ENCODE data around the gene RBM5. TPM values are rescaled to one million over a fixed set of nuclear protein-coding genes. Genes with fewer than 3 reads are reported as not detected.

Gene RBM5
- total RNA-seq, 1 experiment from 2014 or later = 126 TPM

DNA sequence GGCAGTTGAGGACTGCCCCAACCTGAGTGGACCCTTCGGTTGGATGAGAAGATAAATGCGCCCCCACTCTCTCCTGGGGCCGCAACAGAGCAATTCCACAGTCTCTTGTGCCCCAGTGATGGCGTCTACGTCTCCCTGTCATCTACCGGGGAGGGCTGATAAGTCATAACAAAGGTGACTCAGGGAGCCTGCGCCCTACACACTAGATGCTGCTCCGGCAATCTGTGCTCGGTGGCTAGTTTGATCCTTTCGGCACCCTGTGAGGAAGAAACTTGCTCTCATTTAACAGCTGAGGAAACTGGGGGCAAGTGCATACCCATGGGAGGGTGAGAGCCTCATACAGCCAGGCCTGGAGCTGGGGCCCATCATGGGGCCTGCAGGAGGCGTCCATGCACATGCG is 52.3 kb downstream of the RBM5 start:
- Mint-ChIP-seq H3K4me3 (ENCODE audit: low read depth, unreplicated experiment) (no peak overlapping the region), H3K36me3 (ENCODE audit: insufficient read depth, unreplicated experiment) (no peaks in the 10 kb centered on the region), H3K9me3 (ENCODE audit: low read depth, unreplicated experiment) (no peaks in the 10 kb centered on the region), H3K27ac (ENCODE audit: unreplicated experiment) (no peak overlapping the region), H3K27me3 (ENCODE audit: unreplicated experiment) (peaks cover 62% of the 10 kb centered on the region), H3K4me1 (ENCODE audit: low read depth, unreplicated experiment) (peaks cover 9% of the 10 kb centered on the region)
- no peak for DNase-seq
- TF ChIP-seq, protein P1, sequence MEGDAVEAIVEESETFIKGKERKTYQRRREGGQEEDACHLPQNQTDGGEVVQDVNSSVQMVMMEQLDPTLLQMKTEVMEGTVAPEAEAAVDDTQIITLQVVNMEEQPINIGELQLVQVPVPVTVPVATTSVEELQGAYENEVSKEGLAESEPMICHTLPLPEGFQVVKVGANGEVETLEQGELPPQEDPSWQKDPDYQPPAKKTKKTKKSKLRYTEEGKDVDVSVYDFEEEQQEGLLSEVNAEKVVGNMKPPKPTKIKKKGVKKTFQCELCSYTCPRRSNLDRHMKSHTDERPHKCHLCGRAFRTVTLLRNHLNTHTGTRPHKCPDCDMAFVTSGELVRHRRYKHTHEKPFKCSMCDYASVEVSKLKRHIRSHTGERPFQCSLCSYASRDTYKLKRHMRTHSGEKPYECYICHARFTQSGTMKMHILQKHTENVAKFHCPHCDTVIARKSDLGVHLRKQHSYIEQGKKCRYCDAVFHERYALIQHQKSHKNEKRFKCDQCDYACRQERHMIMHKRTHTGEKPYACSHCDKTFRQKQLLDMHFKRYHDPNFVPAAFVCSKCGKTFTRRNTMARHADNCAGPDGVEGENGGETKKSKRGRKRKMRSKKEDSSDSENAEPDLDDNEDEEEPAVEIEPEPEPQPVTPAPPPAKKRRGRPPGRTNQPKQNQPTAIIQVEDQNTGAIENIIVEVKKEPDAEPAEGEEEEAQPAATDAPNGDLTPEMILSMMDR (IDR thresholded peaks at IDR 0.05; ENCODE audit: unreplicated experiment) = no peak
- intact Hi-C loops (cut with micrococcal nuclease; ENCODE audit: unreplicated experiment) = no loop called here
- CTCF ChIA-PET = no interaction called here
- no TSS peak for BruUV-seq (replicated peaks)

DNA sequence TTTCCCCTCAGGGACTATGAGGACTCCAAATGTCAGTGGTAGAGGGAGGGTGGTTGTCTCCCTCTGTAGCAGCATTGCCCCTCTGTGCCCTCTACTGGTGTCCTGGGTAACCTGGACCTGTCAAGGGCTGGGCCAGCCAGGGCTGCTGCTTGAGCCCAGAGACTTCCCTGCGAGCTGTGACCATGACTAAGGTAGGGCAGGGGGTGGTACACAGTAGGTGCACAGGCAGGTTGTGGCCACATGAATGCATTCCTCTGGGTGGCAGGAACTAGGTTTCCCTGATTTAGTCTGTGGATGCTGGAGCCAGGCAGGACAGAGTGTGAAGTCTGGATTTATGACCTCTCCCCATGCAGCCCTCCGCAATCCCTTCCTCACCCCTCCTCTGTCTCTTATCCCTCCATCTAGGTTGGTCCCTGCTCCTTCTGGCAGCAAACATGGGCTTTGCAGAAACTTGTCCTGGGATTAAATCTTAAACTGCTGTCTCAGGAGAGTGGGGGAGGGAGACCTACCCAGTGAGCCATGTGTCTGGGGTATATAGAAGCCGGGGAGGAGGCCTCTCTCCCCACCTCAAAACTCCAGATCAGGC is 57.7 kb downstream of the RBM5 start:
- Mint-ChIP-seq H3K27me3 (ENCODE audit: unreplicated experiment) (peaks cover 45% of the 10 kb centered on the region), H3K9me3 (ENCODE audit: low read depth, unreplicated experiment) (no peaks in the 10 kb centered on the region), H3K4me3 (ENCODE audit: low read depth, unreplicated experiment) (no peak overlapping the region), H3K4me1 (ENCODE audit: low read depth, unreplicated experiment) (no peaks in the 10 kb centered on the region), H3K27ac (ENCODE audit: unreplicated experiment) (no peak overlapping the region), H3K36me3 (ENCODE audit: insufficient read depth, unreplicated experiment) (no peaks in the 10 kb centered on the region)
- BruUV-seq (replicated peaks) = no TSS peak
- intact Hi-C loops (cut with micrococcal nuclease; ENCODE audit: unreplicated experiment) = no loop called here
- CTCF ChIA-PET = no interaction called here
- TF ChIP-seq, protein P1 (IDR thresholded peaks at IDR 0.05; ENCODE audit: unreplicated experiment) = no peak
- no peak for DNase-seq

DNA sequence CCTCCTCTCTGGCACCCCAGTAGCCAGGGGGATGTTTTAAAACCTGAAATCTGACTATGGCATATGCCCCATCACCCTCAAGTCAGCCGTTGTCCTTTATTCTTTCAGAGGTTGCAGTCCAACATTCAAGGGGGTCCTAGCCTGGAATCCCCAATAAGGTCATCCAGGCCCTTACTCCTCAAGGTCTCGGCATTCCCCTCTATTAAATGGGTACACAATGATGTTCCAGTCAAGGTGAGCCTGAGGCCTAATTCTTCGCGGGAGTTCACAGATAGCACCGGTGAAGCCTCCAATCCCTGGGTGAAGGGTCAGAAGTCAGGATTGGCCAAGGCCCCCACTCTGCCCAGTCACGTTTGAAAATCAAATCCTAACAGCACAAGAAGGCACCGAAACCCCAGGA is 58.3 kb downstream of the RBM5 start:
- Mint-ChIP-seq H3K4me1 (ENCODE audit: low read depth, unreplicated experiment) (no peaks in the 10 kb centered on the region), H3K27ac (ENCODE audit: unreplicated experiment) (no peak overlapping the region), H3K36me3 (ENCODE audit: insufficient read depth, unreplicated experiment) (no peaks in the 10 kb centered on the region), H3K9me3 (ENCODE audit: low read depth, unreplicated experiment) (no peaks in the 10 kb centered on the region), H3K27me3 (ENCODE audit: unreplicated experiment) (peaks cover 45% of the 10 kb centered on the region), H3K4me3 (ENCODE audit: low read depth, unreplicated experiment) (no peak overlapping the region)
- DNase-seq = no peak
- TF ChIP-seq, protein P1 (IDR thresholded peaks at IDR 0.05; ENCODE audit: unreplicated experiment) = no peak
- no TSS peak for BruUV-seq (replicated peaks)
- CTCF ChIA-PET = no interaction called here
- intact Hi-C loops (cut with micrococcal nuclease; ENCODE audit: unreplicated experiment) = no loop called here

DNA sequence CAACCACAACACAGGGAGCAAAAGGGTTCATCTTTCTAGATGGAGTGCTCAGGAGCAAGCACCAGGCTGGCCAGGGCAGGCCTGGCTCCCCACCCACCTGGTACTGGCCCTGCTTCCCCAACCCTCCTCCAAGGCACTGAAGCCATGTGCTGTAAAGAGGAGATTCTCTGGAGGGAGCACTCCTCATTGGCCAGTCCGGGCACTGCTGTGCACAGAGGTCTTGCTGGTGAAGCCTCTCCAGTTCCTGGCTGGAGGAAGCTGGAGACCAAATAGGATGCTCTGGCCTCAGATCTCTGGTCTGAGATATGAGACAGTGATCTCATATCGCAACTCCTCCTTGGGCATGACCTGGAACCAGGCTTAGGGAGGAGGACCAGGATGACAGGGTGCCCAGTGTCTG is 58.7 kb downstream of the RBM5 start:
- Mint-ChIP-seq H3K27ac (ENCODE audit: unreplicated experiment) (no peak overlapping the region), H3K9me3 (ENCODE audit: low read depth, unreplicated experiment) (no peaks in the 10 kb centered on the region), H3K4me1 (ENCODE audit: low read depth, unreplicated experiment) (no peaks in the 10 kb centered on the region), H3K4me3 (ENCODE audit: low read depth, unreplicated experiment) (no peak overlapping the region), H3K36me3 (ENCODE audit: insufficient read depth, unreplicated experiment) (no peaks in the 10 kb centered on the region), H3K27me3 (ENCODE audit: unreplicated experiment) (peaks cover 40% of the 10 kb centered on the region)
- no TSS peak for BruUV-seq (replicated peaks)
- intact Hi-C loops (cut with micrococcal nuclease; ENCODE audit: unreplicated experiment) = no loop called here
- CTCF ChIA-PET = no interaction called here
- TF ChIP-seq, protein P1 (IDR thresholded peaks at IDR 0.05; ENCODE audit: unreplicated experiment) = no peak
- no peak for DNase-seq
